Ishikawa (cell line): Measurements from ENCODE around the gene MAGI2.

Experiments
- CEBPB ChIP-seq: IDR thresholded peaks from 2 replicates; pipeline ENCODE4 v1.6.1; 2012
- CREB1 ChIP-seq: IDR thresholded peaks from 2 replicates; pipeline ENCODE4 v1.6.1; 2012; ENCODE audit warnings: low read depth
- EGR1 ChIP-seq: IDR thresholded peaks from 2 replicates; pipeline ENCODE4 v1.6.1; 2012
- EP300 ChIP-seq: IDR thresholded peaks from 2 replicates; pipeline ENCODE4 v1.6.1; 2012; ENCODE audit warnings: borderline replicate concordance
- FOXM1 ChIP-seq: IDR thresholded peaks from 2 replicates; pipeline ENCODE4 v1.6.1; 2012; ENCODE audit warnings: low read depth, borderline replicate concordance
- NFIC ChIP-seq: IDR thresholded peaks from 2 replicates; pipeline ENCODE4 v1.6.1; 2012
- RAD21 ChIP-seq: IDR thresholded peaks from 2 replicates; pipeline ENCODE4 v1.6.1; 2012; ENCODE audit warnings: low read depth
- TAF1 ChIP-seq: IDR thresholded peaks from 2 replicates; pipeline ENCODE4 v1.6.1; 2012; ENCODE audit warnings: low read depth, mild to moderate bottlenecking
- TCF12 ChIP-seq: IDR thresholded peaks from 2 replicates; pipeline ENCODE4 v1.6.1; 2012; ENCODE audit warnings: low read depth
- TEAD4 ChIP-seq: IDR thresholded peaks from 2 replicates; pipeline ENCODE4 v1.6.1; 2012
- YY1 ChIP-seq: IDR thresholded peaks from 2 replicates; pipeline ENCODE4 v1.6.1; 2012; ENCODE audit warnings: low read depth
- TF ChIP-seq, protein P1 (sequence below): IDR thresholded peaks from 2 replicates; pipeline ENCODE4 v1.6.1; 2012; ENCODE audit warnings: low read depth, mild to moderate bottlenecking
- TF ChIP-seq, protein P2 (sequence below): IDR thresholded peaks from 2 replicates; pipeline ENCODE4 v1.6.1; 2012

DNA sequence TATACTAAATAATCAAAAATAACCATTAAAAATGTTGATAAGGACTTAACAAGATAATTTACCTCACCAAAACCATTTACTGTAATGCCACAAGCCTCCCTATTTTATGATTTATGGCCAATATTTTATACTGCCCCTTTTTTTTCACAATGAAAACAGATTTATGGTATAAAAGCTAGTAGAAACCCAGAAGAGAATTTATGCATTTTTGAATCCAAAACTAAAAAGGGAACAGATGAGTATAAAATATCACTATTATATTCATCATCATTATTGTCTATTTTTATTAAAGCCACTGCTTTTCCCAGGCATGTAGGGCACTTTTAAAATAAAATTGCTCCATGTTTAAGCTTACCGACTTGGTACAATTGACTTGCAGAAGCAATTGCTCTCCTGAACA, 1229.9 kb downstream of the MAGI2 start:
- TF ChIP-seq NFIC (no peak), EP300 (no peak), RAD21 (no peak), YY1 (no peak), CEBPB (no peak), TAF1 (no peak), EGR1 (no peak), TCF12 (no peak), FOXM1 (no peak), TEAD4 (no peak), CREB1 (no peak)
- TF ChIP-seq, protein P1, sequence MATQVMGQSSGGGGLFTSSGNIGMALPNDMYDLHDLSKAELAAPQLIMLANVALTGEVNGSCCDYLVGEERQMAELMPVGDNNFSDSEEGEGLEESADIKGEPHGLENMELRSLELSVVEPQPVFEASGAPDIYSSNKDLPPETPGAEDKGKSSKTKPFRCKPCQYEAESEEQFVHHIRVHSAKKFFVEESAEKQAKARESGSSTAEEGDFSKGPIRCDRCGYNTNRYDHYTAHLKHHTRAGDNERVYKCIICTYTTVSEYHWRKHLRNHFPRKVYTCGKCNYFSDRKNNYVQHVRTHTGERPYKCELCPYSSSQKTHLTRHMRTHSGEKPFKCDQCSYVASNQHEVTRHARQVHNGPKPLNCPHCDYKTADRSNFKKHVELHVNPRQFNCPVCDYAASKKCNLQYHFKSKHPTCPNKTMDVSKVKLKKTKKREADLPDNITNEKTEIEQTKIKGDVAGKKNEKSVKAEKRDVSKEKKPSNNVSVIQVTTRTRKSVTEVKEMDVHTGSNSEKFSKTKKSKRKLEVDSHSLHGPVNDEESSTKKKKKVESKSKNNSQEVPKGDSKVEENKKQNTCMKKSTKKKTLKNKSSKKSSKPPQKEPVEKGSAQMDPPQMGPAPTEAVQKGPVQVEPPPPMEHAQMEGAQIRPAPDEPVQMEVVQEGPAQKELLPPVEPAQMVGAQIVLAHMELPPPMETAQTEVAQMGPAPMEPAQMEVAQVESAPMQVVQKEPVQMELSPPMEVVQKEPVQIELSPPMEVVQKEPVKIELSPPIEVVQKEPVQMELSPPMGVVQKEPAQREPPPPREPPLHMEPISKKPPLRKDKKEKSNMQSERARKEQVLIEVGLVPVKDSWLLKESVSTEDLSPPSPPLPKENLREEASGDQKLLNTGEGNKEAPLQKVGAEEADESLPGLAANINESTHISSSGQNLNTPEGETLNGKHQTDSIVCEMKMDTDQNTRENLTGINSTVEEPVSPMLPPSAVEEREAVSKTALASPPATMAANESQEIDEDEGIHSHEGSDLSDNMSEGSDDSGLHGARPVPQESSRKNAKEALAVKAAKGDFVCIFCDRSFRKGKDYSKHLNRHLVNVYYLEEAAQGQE: no peak
- TF ChIP-seq, protein P2, sequence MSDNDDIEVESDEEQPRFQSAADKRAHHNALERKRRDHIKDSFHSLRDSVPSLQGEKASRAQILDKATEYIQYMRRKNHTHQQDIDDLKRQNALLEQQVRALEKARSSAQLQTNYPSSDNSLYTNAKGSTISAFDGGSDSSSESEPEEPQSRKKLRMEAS: no peak
